SK-N-SH (cell line): ENCODE data around the gene NR2C2. TPM values are rescaled to one million over a fixed set of nuclear protein-coding genes. Genes with fewer than 3 reads are reported as not detected.
A peak's percentile ranks its signal among the peaks of the same experiment; 100 is the strongest.

Experiments
- CTCF ChIA-PET: fragments of 300-600, 350-600 bp; formaldehyde crosslinking; extraction: SDS; loops from one replicate; lab custom pipeline; 2021; lab: Yijun Ruan, JAX
- POLR2A ChIA-PET: fragments of 350-600 bp; sonication (Branson Sonifier 250); formaldehyde crosslinking; extraction: SDS; loops from one replicate; lab custom pipeline; 2020; ENCODE audit warnings: antibody characterized with exemption, inconsistent platforms; lab: Yijun Ruan, JAX
- DNase-seq: peaks from one replicate; pipeline ENCODE4 v3.0.0; 2012
- H2AFZ ChIP-seq: fragments of 200-600 bp; sonication (generic); 2 replicates; pipeline ENCODE4 v1.8.1; 2016; ENCODE audit warnings: antibody characterized with exemption, mild to moderate bottlenecking, low read depth
- H3F3A ChIP-seq: fragments of 200-600 bp; sonication (generic); replicated peaks from 2 replicates; pipeline ENCODE3; 2016; ENCODE audit warnings: antibody characterized with exemption, mild to moderate bottlenecking; ENCODE audit not compliant: insufficient read depth
- H3K27ac ChIP-seq, 2 experiments: fragments of 200-500 bp in 1 of 2; fragments of 200-600 bp in 1 of 2; sonication (Bioruptor generic) in 1 of 2; sonication (generic), shearing (Covaris generic) in 1 of 2; 2 replicates each; pipeline versions ENCODE4 v1.5.1 to v1.6.1; 2014 to 2016; ENCODE audit warnings: low read depth in 2 of 2, inconsistent platforms in 1 of 2, low read length in 1 of 2, mild to moderate bottlenecking in 1 of 2, mixed read lengths in 1 of 2
- H3K27me3 ChIP-seq: fragments of 200-600 bp; sonication (generic), shearing (Covaris generic); 2 replicates; pipeline ENCODE4 v1.6.1; 2016; ENCODE audit warnings: mixed run types; ENCODE audit not compliant: insufficient read depth
- H3K36me3 ChIP-seq, 2 experiments: fragments of 200-500 bp in 1 of 2; fragments of 200-600 bp in 1 of 2; sonication (Bioruptor generic) in 1 of 2; sonication (generic) in 1 of 2; replicated peaks in 1 of 2; 2 replicates each; pipeline versions ENCODE3 to v1.5.1; 2014 to 2016; ENCODE audit warnings: low read length in 1 of 2, mild to moderate bottlenecking in 1 of 2; ENCODE audit not compliant: insufficient read depth in 2 of 2, control insufficient read depth in 1 of 2
- H3K4me1 ChIP-seq, 2 experiments: fragments of 200-500 bp in 1 of 2; fragments of 200-600 bp in 1 of 2; sonication (Bioruptor generic) in 1 of 2; sonication (generic), shearing (Covaris generic) in 1 of 2; 2 replicates each; pipeline versions ENCODE4 v1.5.1 to v1.6.1; 2014 to 2016; ENCODE audit warnings: low read depth in 1 of 2, low read length in 1 of 2, mixed run types in 1 of 2; ENCODE audit not compliant: insufficient read depth in 2 of 2, control insufficient read depth in 1 of 2
- H3K4me2 ChIP-seq: fragments of 200-600 bp; sonication (generic), shearing (Covaris generic); 2 replicates; pipeline ENCODE4 v1.6.1; 2017; ENCODE audit warnings: mixed run types
- H3K4me3 ChIP-seq, 2 experiments: fragments of 200-500 bp in 1 of 2; fragments of 200-600 bp in 1 of 2; sonication (Bioruptor generic) in 1 of 2; sonication (generic), shearing (Covaris generic) in 1 of 2; 2 replicates each; pipeline versions ENCODE4 v1.5.1 to v1.8.1; 2014 to 2016; ENCODE audit warnings: low read depth in 2 of 2, inconsistent platforms in 1 of 2, low read length in 1 of 2, mild to moderate bottlenecking in 1 of 2, mixed read lengths in 1 of 2, moderate library complexity in 1 of 2
- H3K79me2 ChIP-seq: fragments of 200-600 bp; sonication (generic); 2 replicates; pipeline ENCODE4 v1.8.1; 2017; ENCODE audit warnings: mild to moderate bottlenecking; ENCODE audit not compliant: insufficient read depth
- H3K9ac ChIP-seq: fragments of 200-600 bp; sonication (generic); 2 replicates; pipeline ENCODE4 v1.6.1; 2017; ENCODE audit warnings: mixed run types
- H3K9me2 ChIP-seq: fragments of 200-600 bp; sonication (generic); 2 replicates; pipeline ENCODE4 v1.6.1; 2017; ENCODE audit warnings: mixed run types
- H3K9me3 ChIP-seq: fragments of 200-600 bp; sonication (generic); 2 replicates; pipeline ENCODE4 v1.6.1; 2017; ENCODE audit warnings: mixed run types, mild to moderate bottlenecking, moderate library complexity
- H4K20me1 ChIP-seq: fragments of 200-600 bp; sonication (generic); 2 replicates; pipeline ENCODE4 v1.6.1; 2017; ENCODE audit warnings: mild to moderate bottlenecking, mixed run types; ENCODE audit not compliant: insufficient read depth
- CHD2 ChIP-seq: fragments of 150-350 bp; IDR thresholded peaks from 2 replicates; pipeline ENCODE4 v1.6.1; 2018; ENCODE audit warnings: low read length; ENCODE audit not compliant: partially characterized antibody
- EP300 ChIP-seq, 2 experiments: IDR thresholded peaks; 2 replicates each; pipeline versions ENCODE4 v1.4.0 to v1.6.1; 2012; ENCODE audit warnings: borderline replicate concordance in 1 of 2, low read depth in 1 of 2, low read length in 1 of 2
- FOSL2 ChIP-seq: IDR thresholded peaks from 2 replicates; pipeline ENCODE4 v1.4.0; 2012; ENCODE audit warnings: low read depth, mild to moderate bottlenecking, moderate library complexity, borderline replicate concordance
- FOXJ3 ChIP-seq: sonication (generic); formaldehyde crosslinking; IDR thresholded peaks from 2 replicates; pipeline ENCODE4 v1.5.1; 2020; ENCODE audit warnings: mild to moderate bottlenecking, missing genetic modification reagents
- GABPA ChIP-seq: IDR thresholded peaks from 2 replicates; pipeline ENCODE4 v1.4.0; 2012; ENCODE audit warnings: low read depth, mild to moderate bottlenecking
- JUND ChIP-seq: IDR thresholded peaks from 2 replicates; pipeline ENCODE4 v1.4.0; 2012
- MAX ChIP-seq: IDR thresholded peaks from 2 replicates; pipeline ENCODE4 v1.4.0; 2012; ENCODE audit warnings: low read depth
- MEF2A ChIP-seq: IDR thresholded peaks from 2 replicates; pipeline ENCODE4 v1.4.0; 2012; ENCODE audit warnings: low read depth, borderline replicate concordance
- NFIC ChIP-seq: IDR thresholded peaks from 2 replicates; pipeline ENCODE4 v1.4.0; 2012; ENCODE audit warnings: borderline replicate concordance
- RAD21 ChIP-seq: IDR thresholded peaks from 2 replicates; pipeline ENCODE4 v1.6.1; 2012; ENCODE audit warnings: mild to moderate bottlenecking, low read length
- REST ChIP-seq: IDR thresholded peaks from 2 replicates; pipeline ENCODE4 v1.6.1; 2012; ENCODE audit warnings: mild to moderate bottlenecking, low read depth, low read length, moderate library complexity
- RXRA ChIP-seq: IDR thresholded peaks from 2 replicates; pipeline ENCODE4 v1.4.0; 2012; ENCODE audit warnings: low read depth, mild to moderate bottlenecking, borderline replicate concordance
- SMC3 ChIP-seq: IDR thresholded peaks from 2 replicates; pipeline ENCODE4 v1.6.1; 2012; ENCODE audit warnings: low read depth, low read length, improper control_type of control experiment
- TCF12 ChIP-seq: IDR thresholded peaks from 2 replicates; pipeline ENCODE4 v1.4.0; 2012
- USF1 ChIP-seq: IDR thresholded peaks from 2 replicates; pipeline ENCODE4 v1.4.0; 2012; ENCODE audit warnings: low read depth, borderline replicate concordance
- USF2 ChIP-seq: fragments of 150-350 bp; IDR thresholded peaks from 2 replicates; pipeline ENCODE4 v1.6.1; 2017; ENCODE audit warnings: antibody characterized with exemption, low read length, low read depth, borderline replicate concordance
- YY1 ChIP-seq: IDR thresholded peaks from 2 replicates; pipeline ENCODE4 v1.4.0; 2012; ENCODE audit warnings: low read depth, mild to moderate bottlenecking
- WGBS: methylation state at CpG from one replicate; pipeline ENCODE4 v1.1.6; 2017; ENCODE audit warnings: low lambda C conversion rate; 5-methylcytosine and 5-hydroxymethylcytosine counted together
- polyA plus RNA-seq, 3 experiments: library from polyadenylated mRNA; depleted of rRNA; stranded (reverse); fragments of >200 nt; gene quantifications; 2 replicates each; pipeline ENCODE4 v1.2.3, GENCODE V29; 2012

Gene NR2C2
- polyA plus RNA-seq, 1 of the 3 experiments (the other 2 are of a cell fraction) = 13.1 TPM

GRCh38 chr3:15065550-15066007, 118.2 kb downstream of the NR2C2 start:
- Histone ChIP-seq H3K27ac (no peak overlapping the region; a peak in 2 of 4 replicates), H3K9ac (peak overlapping the region; percentile 97; the same call in 1 of the 2 replicates)
- TF ChIP-seq NFIC (no peak), FOSL2 (no peak), USF2 (no peak), YY1 (no peak), USF1 (no peak)

GRCh38 chr3:15066467-15066866, 119.1 kb downstream of the NR2C2 start:
- no peaks in the 10 kb centered on the region for H3K27me3 ChIP-seq
- no peak overlapping the region for H2AFZ ChIP-seq
- no peak overlapping the region for H3K27ac ChIP-seq
- TF ChIP-seq EP300 (IDR thresholded peaks at IDR 0.05; ENCODE audit: borderline replicate concordance in 1 of 2, low read depth in 1 of 2, low read length in 1 of 2) = no peak
- no peak overlapping the region for H3K9ac ChIP-seq
- H3K9me2 ChIP-seq = no peaks in the 10 kb centered on the region
- 96% methylated on average over 3 of the region's 3 CpGs for WGBS
- H3K36me3 ChIP-seq = peaks cover 7% of the 10 kb centered on the region in 2 experiments
- DNase-seq = no peak
- H3K79me2 ChIP-seq = peaks cover 27% of the 10 kb centered on the region
- no peak overlapping the region for H3K4me3 ChIP-seq
- no peaks in the 10 kb centered on the region for H3K9me3 ChIP-seq
- no peak overlapping the region for H3K4me2 ChIP-seq
- CTCF ChIA-PET = no interaction called here
- peaks cover 8 to 14% of the 10 kb centered on the region in 2 experiments; a peak in 2 of 4 replicates for H3K4me1 ChIP-seq
- no peaks in the 10 kb centered on the region for H4K20me1 ChIP-seq
- POLR2A ChIA-PET = no interaction called here
- no peaks in the 10 kb centered on the region for H3F3A ChIP-seq

More at GRCh38 chr3:15065550-15066007, 118.2 kb downstream of the NR2C2 start:
- H3K36me3 ChIP-seq = peaks cover 4% of the 10 kb centered on the region in 2 experiments
- H3K4me2 ChIP-seq = peak overlapping the region; percentile 97
- CTCF ChIA-PET = interaction anchor here (0.7 to 1.8 kb wide), 6 partner anchors 12 to 140 kb away, joined by 3 to 5 read pairs (median 3); no protein-coding TSS in a partner anchor
- H3K4me1 ChIP-seq = peaks cover 8 to 14% of the 10 kb centered on the region in 2 experiments; a peak in 2 of 4 replicates
- H3K4me3 ChIP-seq = peak overlapping the region; percentile 95 to 98
- DNase-seq = no peak
- H3F3A ChIP-seq = no peaks in the 10 kb centered on the region
- no peaks in the 10 kb centered on the region for H3K27me3 ChIP-seq
- H4K20me1 ChIP-seq = no peaks in the 10 kb centered on the region
- peaks cover 35% of the 10 kb centered on the region for H3K79me2 ChIP-seq
- WGBS = 81% methylated on average over 16 of the region's 16 CpGs
- POLR2A ChIA-PET = interaction anchor here (0.7 to 1.7 kb wide), 5 partner anchors 33 to 295 kb away, joined by 3 to 7 read pairs (median 4); partner anchors contain the start of genes CAPN7, NR2C2 and RBSN
- H3K9me3 ChIP-seq = no peaks in the 10 kb centered on the region
- no peaks in the 10 kb centered on the region for H3K9me2 ChIP-seq
- H2AFZ ChIP-seq = peak overlapping the region; percentile 84

GRCh38 chr3:15069441-15069840, 122.1 kb downstream of the NR2C2 start:
- H3K9me2 ChIP-seq = no peaks in the 10 kb centered on the region
- peaks cover 6% of the 10 kb centered on the region for H3K79me2 ChIP-seq
- H3K9ac ChIP-seq = no peak overlapping the region
- 100% methylated on average over 1 of the region's 1 CpG for WGBS
- H3K27me3 ChIP-seq = no peaks in the 10 kb centered on the region
- no peaks in the 10 kb centered on the region for H3K4me1 ChIP-seq
- ChIA-PET CTCF (no interaction called here), POLR2A (no interaction called here)
- H3K9me3 ChIP-seq = no peaks in the 10 kb centered on the region
- no peak overlapping the region for H2AFZ ChIP-seq
- H4K20me1 ChIP-seq = no peaks in the 10 kb centered on the region
- H3K4me2 ChIP-seq = no peak overlapping the region
- DNase-seq = no peak
- no peaks in the 10 kb centered on the region for H3F3A ChIP-seq
- H3K4me3 ChIP-seq = no peak overlapping the region
- H3K36me3 ChIP-seq = peaks cover 11 to 27% of the 10 kb centered on the region in 2 experiments
- H3K27ac ChIP-seq = no peak overlapping the region
- TF ChIP-seq FOXJ3 (CRISPR knock-in tag) = no peak
- no peak for TF ChIP-seq CHD2
- no peak for TF ChIP-seq SMC3
- TF ChIP-seq RAD21 = no peak
- no peak for TF ChIP-seq REST
- no peak for TF ChIP-seq TCF12
- no peak for TF ChIP-seq MEF2A
- TF ChIP-seq NFIC = no peak
- TF ChIP-seq GABPA = no peak
- no peak for TF ChIP-seq JUND
- TF ChIP-seq MAX = no peak
- no peak for TF ChIP-seq RXRA
- no peak for TF ChIP-seq EP300 (IDR thresholded peaks at IDR 0.05; ENCODE audit: borderline replicate concordance in 1 of 2, low read depth in 1 of 2, low read length in 1 of 2)
- no peak for TF ChIP-seq YY1
